ENCODE data around the gene STRADA. TPM values are rescaled to one million over a fixed set of nuclear protein-coding genes. Genes with fewer than 3 reads are reported as not detected.

STRADA gene
- total and polyA plus RNA-seq, 2 donors (not counting 1 experiment from before 2014, with no cell fraction given): 22.8 TPM

DNA sequence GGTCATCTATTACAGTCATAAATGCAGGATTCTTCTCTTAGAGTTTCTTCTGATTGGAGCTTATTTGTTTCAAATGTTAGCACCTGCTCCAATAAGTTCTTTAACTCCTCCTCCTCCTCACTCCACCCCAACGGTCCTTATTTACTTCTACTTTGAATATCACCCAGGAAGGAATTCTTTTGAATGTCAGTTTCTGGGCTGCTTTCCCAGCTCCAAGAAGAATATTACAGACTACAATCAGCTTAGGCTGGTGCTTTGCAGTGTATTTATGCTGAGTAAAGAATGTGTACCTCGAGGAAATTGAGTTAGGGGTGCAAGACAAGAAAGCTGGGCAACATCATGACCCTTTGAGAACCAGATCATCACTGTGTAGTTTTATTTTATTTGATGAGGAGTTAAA, 88.5 kb downstream of the STRADA start:
- no peaks in the 10 kb centered on the region for H4K20me1 ChIP-seq (ENCODE audit: control insufficient read depth, extremely low read depth, insufficient read depth, low read length)
- no peak overlapping the region for H3K4me3 ChIP-seq (replicated peaks in 1 of 4; ENCODE audit: control extremely low read depth in 1 of 4, insufficient read depth in 1 of 4, low read depth in 3 of 4, low read length in 4 of 4)
- no peak overlapping the region for H2AFZ ChIP-seq (ENCODE audit: low read length)
- no peak overlapping the region for H3K27ac ChIP-seq (ENCODE audit: insufficient read depth, low read length)
- no peaks in the 10 kb centered on the region for H3K79me2 ChIP-seq (ENCODE audit: control insufficient read depth, insufficient read depth, low read length)
- H3K9me3 ChIP-seq (ENCODE audit: control insufficient read depth, insufficient read depth, low read depth, low read length): no peaks in the 10 kb centered on the region
- peak in 1 of 2 donors; percentile 16 for DNase-seq (ENCODE audit: low read depth in 2 of 2)
- H3K27me3 ChIP-seq (ENCODE audit: control insufficient read depth, insufficient read depth, low read length): no peaks in the 10 kb centered on the region
- H3K36me3 ChIP-seq (ENCODE audit: control insufficient read depth, insufficient read depth, low read length): no peaks in the 10 kb centered on the region
- no peak for TF ChIP-seq CTCF (conservative IDR thresholded peaks at IDR 0.05 in 1 of 2, IDR thresholded peaks at IDR 0.05 in 1 of 2; ENCODE audit: low read depth in 1 of 2, low read length in 2 of 2)
- no peak for TF ChIP-seq EZH2 (IDR thresholded peaks at IDR 0.05; ENCODE audit: low read length, missing control alignments)
- no peaks in the 10 kb centered on the region for H3K4me1 ChIP-seq (ENCODE audit: control insufficient read depth, extremely low read depth, insufficient read depth, low read length)
- H3K9ac ChIP-seq (ENCODE audit: insufficient read depth, low read length): no peak overlapping the region
- H3K4me2 ChIP-seq (ENCODE audit: extremely low read depth, insufficient read depth, low read length): no peak overlapping the region

Other genes starting within 250 kb of the STRADA start
- gene KCNH6, start 218.4 kb downstream of the STRADA start, total RNA-seq: not detected in 2 replicates
- gene KCNH6, start 218.4 kb downstream of the STRADA start, polyA plus RNA-seq: not detected in 2 replicates
- 10.0 and 13.9 TPM in 2 replicates for gene DCAF7, start 191.3 kb downstream of the STRADA start, total RNA-seq
- 38.8 and 42.6 TPM in 2 replicates for gene DCAF7, start 191.3 kb downstream of the STRADA start, polyA plus RNA-seq
- gene TACO1, start 140.9 kb downstream of the STRADA start, total RNA-seq: 18.7 and 20.3 TPM in 2 replicates
- gene TACO1, start 140.9 kb downstream of the STRADA start, polyA plus RNA-seq: 26.9 and 35.1 TPM in 2 replicates
- 21.6 and 32.0 TPM in 2 replicates for gene MAP3K3, start 119.4 kb downstream of the STRADA start, total RNA-seq
- gene MAP3K3, start 119.4 kb downstream of the STRADA start, polyA plus RNA-seq: 13.8 and 14.3 TPM in 2 replicates
- gene LIMD2, start 41.7 kb downstream of the STRADA start, total RNA-seq: 3.1 and 3.3 TPM in 2 replicates
- 2.9 TPM in 2 replicates for gene LIMD2, start 41.7 kb downstream of the STRADA start, polyA plus RNA-seq
- 64.5 and 65.6 TPM in 2 replicates for gene CCDC47, start 31.8 kb upstream of the STRADA start, total RNA-seq
- gene CCDC47, start 31.8 kb upstream of the STRADA start, polyA plus RNA-seq: 72.3 and 83.2 TPM in 2 replicates
- gene DDX42, start 32.4 kb upstream of the STRADA start, total RNA-seq: 53.4 and 61.8 TPM in 2 replicates
- gene DDX42, start 32.4 kb upstream of the STRADA start, polyA plus RNA-seq: 67.0 and 81.5 TPM in 2 replicates
- gene PSMC5, start 85.6 kb upstream of the STRADA start, total RNA-seq: 61.9 and 66.9 TPM in 2 replicates
- 216 and 276 TPM in 2 replicates for gene PSMC5, start 85.6 kb upstream of the STRADA start, polyA plus RNA-seq
- 61.8 and 86.5 TPM in 2 replicates for gene FTSJ3, start 85.9 kb upstream of the STRADA start, total RNA-seq
- 37.8 and 62.2 TPM in 2 replicates for gene FTSJ3, start 85.9 kb upstream of the STRADA start, polyA plus RNA-seq
- 87.0 and 94.5 TPM in 2 replicates for gene SMARCD2, start 100.9 kb upstream of the STRADA start, total RNA-seq
- 51.1 and 57.9 TPM in 2 replicates for gene SMARCD2, start 100.9 kb upstream of the STRADA start, polyA plus RNA-seq
- gene CSH2, start 131.9 kb upstream of the STRADA start, total RNA-seq: not detected in 2 replicates
- not detected in 2 replicates for gene CSH2, start 131.9 kb upstream of the STRADA start, polyA plus RNA-seq
- gene GH2, start 140.1 kb upstream of the STRADA start, total RNA-seq: not detected in 2 replicates
- not detected in 2 replicates for gene GH2, start 140.1 kb upstream of the STRADA start, polyA plus RNA-seq
- gene CSH1, start 154.8 kb upstream of the STRADA start, total RNA-seq: not detected in 2 replicates
- gene CSH1, start 154.8 kb upstream of the STRADA start, polyA plus RNA-seq: not detected in 2 replicates
- not detected in 2 replicates for gene CSHL1, start 169.5 kb upstream of the STRADA start, total RNA-seq
- not detected in 2 replicates for gene CSHL1, start 169.5 kb upstream of the STRADA start, polyA plus RNA-seq
- not detected in 2 replicates for gene GH1, start 177.0 kb upstream of the STRADA start, total RNA-seq
- gene GH1, start 177.0 kb upstream of the STRADA start, polyA plus RNA-seq: not detected in 2 replicates
- gene CD79B, start 190.5 kb upstream of the STRADA start, total RNA-seq: 0.17 and 0.26 TPM in 2 replicates
- 0.72 TPM in 1 of 2 replicates, not detected in the other for gene CD79B, start 190.5 kb upstream of the STRADA start, polyA plus RNA-seq
- gene SCN4A, start 231.1 kb upstream of the STRADA start, total RNA-seq: under 0.01 and 0.83 TPM in 2 replicates
- gene SCN4A, start 231.1 kb upstream of the STRADA start, polyA plus RNA-seq: not detected in 2 replicates

Data from fibroblast of lung (primary cell).